Esophagus muscularis mucosa (tissue), 4 donors: ENCODE data around the gene CAMTA1. TPM values are rescaled to one million over a fixed set of nuclear protein-coding genes. Genes with fewer than 3 reads are reported as not detected.

ENCODE experiments used
- DNase-seq: peaks from one replicate; pipeline ENCODE4 v3.0.0-alpha.2; 2017; ENCODE audit errors: extremely low spot score
- H3K27ac ChIP-seq, 4 donors: fragments of 200-600 bp; sonication (generic); replicated peaks in 1 of 4; 1 replicate in 3 of 4; 2 replicates in 1 of 4; pipeline ENCODE4 v1.5.1; 2016 to 2019; ENCODE audit warnings: mild to moderate bottlenecking in 1 of 4
- H3K27me3 ChIP-seq, 4 donors: fragments of 200-600 bp; sonication (generic); one replicate each; pipeline versions ENCODE4 v1.5.1 to v1.6.0; 2016 to 2019
- H3K36me3 ChIP-seq, 4 donors: fragments of 200-600 bp; sonication (generic); one replicate each; pipeline ENCODE4 v1.5.1; 2016 to 2019
- H3K4me1 ChIP-seq, 4 donors: fragments of 200-600 bp; sonication (generic); one replicate each; pipeline ENCODE4 v1.5.1; 2016 to 2019
- H3K4me3 ChIP-seq, 4 donors: fragments of 200-600 bp; sonication (generic); 1 replicate in 2 of 4; 2 replicates in 2 of 4; pipeline ENCODE4 v1.5.1; 2016 to 2019; ENCODE audit warnings: mild to moderate bottlenecking in 4 of 4, moderate library complexity in 1 of 4
- H3K9me3 ChIP-seq, 4 donors: fragments of 200-600 bp; sonication (generic); 1 replicate in 3 of 4; 2 replicates in 1 of 4; pipeline ENCODE4 v1.5.1; 2016 to 2019
- EP300 ChIP-seq: sonication (generic); formaldehyde crosslinking; IDR thresholded peaks from one replicate; pipeline ENCODE4 v1.6.1; 2017; ENCODE audit warnings: antibody characterized with exemption
- POLR2A ChIP-seq: fragments of 450-650 bp; IDR thresholded peaks from one replicate; pipeline ENCODE4 v1.6.1; 2017; ENCODE audit warnings: antibody characterized with exemption, moderate library complexity, mild to moderate bottlenecking, low read depth
- POLR2AphosphoS5 ChIP-seq, 2 donors: sonication (generic); formaldehyde crosslinking; IDR thresholded peaks; one replicate each; pipeline ENCODE4 v1.6.1; 2017; ENCODE audit warnings: antibody characterized with exemption in 2 of 2
- WGBS: methylation state at CpG from one replicate; pipeline ENCODE4 v1.1.5; 2018; 5-methylcytosine and 5-hydroxymethylcytosine counted together
- intact Hi-C: fragments of 100-400 bp; cut with DNase I; formaldehyde crosslinking; loops from one replicate; pipeline ENCODE4 v1.15.1; 2023
- total RNA-seq, 4 donors: library from RNA; depleted of rRNA; stranded (reverse); fragments of >200 nt; gene quantifications; one replicate each; pipeline versions ENCODE4 v1.1.0 to v1.2.1, GENCODE V29; 2016
- TF ChIP-seq, protein P1 (sequence below), 3 experiments: fragments of 200-600 bp in 2 of 3; fragments of 450-650 bp in 1 of 3; sonication (generic) in 2 of 3; IDR thresholded peaks; one replicate each; pipeline ENCODE4 v1.5.1; 2017 to 2019; ENCODE audit warnings: antibody characterized with exemption in 3 of 3, mild to moderate bottlenecking in 2 of 3, moderate library complexity in 1 of 3

CAMTA1 gene
- total RNA-seq, 4 donors from 2014 or later, result 109 to 226 (median 139) TPM

DNA sequence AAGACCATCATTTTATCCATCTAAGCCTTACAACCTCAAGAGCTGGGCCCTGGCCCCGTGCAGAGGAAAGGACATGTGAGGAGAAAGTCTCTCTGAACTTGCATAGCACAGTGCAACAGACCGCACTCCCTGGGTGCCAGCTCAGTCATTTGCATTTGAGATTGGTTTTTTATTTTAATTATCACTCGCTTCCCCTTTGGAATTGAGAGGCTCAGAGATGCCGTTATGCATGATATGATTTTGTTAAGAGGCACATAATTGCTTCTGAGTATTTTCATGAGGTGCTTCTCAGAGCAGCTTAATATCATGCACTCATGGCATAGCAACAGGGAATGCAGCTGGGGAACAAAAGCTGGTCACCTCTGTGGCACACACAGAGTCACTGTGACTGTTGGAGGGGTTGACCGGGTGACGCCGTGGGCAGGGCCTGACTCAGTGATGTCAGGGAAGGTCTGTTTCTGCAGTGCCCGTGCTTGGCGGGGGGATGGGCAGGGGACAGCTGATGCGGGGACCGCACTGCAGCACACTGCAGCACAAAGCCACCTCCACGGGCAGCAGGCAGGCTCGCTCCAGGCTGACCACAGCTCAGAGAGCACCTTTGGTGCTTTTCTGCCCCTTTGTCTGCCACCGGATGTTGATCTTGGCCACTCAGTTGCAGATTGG is 942.7 kb downstream of the CAMTA1 start:
- intact Hi-C loops, result no loop called here
- no peak overlapping the region for H3K27ac ChIP-seq
- no peaks in the 10 kb centered on the region for H3K36me3 ChIP-seq
- no peaks in the 10 kb centered on the region for H3K27me3 ChIP-seq
- peaks cover 0 to 7% (median 3%) of the 10 kb centered on the region in 4 donors for H3K4me1 ChIP-seq
- 82% methylated on average over 13 of the region's 14 CpGs for WGBS
- H3K4me3 ChIP-seq, result no peak overlapping the region
- no peak for DNase-seq
- TF ChIP-seq EP300, result no peak
- TF ChIP-seq POLR2AphosphoS5 (IDR thresholded peaks at IDR 0.05), result no peak
- TF ChIP-seq, protein P1, sequence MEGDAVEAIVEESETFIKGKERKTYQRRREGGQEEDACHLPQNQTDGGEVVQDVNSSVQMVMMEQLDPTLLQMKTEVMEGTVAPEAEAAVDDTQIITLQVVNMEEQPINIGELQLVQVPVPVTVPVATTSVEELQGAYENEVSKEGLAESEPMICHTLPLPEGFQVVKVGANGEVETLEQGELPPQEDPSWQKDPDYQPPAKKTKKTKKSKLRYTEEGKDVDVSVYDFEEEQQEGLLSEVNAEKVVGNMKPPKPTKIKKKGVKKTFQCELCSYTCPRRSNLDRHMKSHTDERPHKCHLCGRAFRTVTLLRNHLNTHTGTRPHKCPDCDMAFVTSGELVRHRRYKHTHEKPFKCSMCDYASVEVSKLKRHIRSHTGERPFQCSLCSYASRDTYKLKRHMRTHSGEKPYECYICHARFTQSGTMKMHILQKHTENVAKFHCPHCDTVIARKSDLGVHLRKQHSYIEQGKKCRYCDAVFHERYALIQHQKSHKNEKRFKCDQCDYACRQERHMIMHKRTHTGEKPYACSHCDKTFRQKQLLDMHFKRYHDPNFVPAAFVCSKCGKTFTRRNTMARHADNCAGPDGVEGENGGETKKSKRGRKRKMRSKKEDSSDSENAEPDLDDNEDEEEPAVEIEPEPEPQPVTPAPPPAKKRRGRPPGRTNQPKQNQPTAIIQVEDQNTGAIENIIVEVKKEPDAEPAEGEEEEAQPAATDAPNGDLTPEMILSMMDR (IDR thresholded peaks at IDR 0.05), result no peak
- TF ChIP-seq POLR2A, result no peak
- H3K9me3 ChIP-seq, result no peaks in the 10 kb centered on the region

DNA sequence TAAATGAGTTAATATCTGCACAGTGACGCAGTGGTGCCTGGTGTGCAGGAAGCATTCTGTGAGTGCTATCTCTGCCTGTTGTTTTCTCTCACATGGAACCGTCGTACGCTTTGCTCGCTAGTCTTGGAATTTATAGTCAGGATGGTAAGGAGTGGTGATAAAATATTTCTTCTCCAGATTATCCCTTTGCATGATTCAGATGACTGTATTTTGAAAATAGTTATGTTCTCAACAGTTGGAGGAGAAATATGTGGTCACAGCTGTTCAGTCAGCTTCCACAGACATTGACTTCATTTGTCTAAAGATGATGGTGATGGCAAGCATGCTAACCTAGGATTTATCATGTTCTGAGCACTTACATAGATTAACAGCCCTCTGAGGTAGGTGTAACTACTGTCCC is 944.5 kb downstream of the CAMTA1 start:
- Histone ChIP-seq H3K27ac (no peak overlapping the region), H3K27me3 (no peaks in the 10 kb centered on the region), H3K36me3 (no peaks in the 10 kb centered on the region), H3K9me3 (no peaks in the 10 kb centered on the region), H3K4me1 (peaks cover 0 to 7% (median 3%) of the 10 kb centered on the region in 4 donors), H3K4me3 (no peak overlapping the region)
- intact Hi-C loops, result no loop called here
- DNase-seq, result no peak
- TF ChIP-seq POLR2A, result no peak
- 97% methylated on average over 5 of the region's 5 CpGs for WGBS

DNA sequence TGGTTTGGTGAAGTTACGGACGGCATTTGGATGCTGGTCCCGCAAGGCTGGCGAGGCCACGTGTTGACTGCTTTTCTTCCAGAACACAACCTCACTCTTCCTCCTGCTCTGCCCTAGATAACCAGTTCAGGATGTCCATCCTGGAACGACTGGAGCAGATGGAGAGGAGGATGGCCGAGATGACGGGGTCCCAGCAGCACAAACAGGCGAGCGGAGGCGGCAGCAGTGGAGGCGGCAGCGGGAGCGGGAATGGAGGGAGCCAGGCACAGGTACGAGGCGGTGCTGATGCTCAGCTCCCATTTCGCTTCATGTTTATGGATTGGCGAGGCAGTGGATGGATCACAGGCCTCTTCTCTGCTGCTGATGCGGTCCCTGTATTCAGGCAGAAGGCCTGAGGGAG is 947.1 kb downstream of the CAMTA1 start:
- no peaks in the 10 kb centered on the region for H3K27me3 ChIP-seq
- TF ChIP-seq EP300, result no peak
- TF ChIP-seq POLR2AphosphoS5 (IDR thresholded peaks at IDR 0.05), result no peak
- TF ChIP-seq POLR2A, result no peak
- TF ChIP-seq, protein P1 (IDR thresholded peaks at IDR 0.05), result no peak
- intact Hi-C loops, result no loop called here
- 90% methylated on average over 19 of the region's 19 CpGs for WGBS
- DNase-seq, result no peak
- H3K9me3 ChIP-seq, result no peaks in the 10 kb centered on the region
- no peak overlapping the region for H3K27ac ChIP-seq
- H3K36me3 ChIP-seq, result peaks cover 3 to 13% (median 9%) of the 10 kb centered on the region in 4 donors
- no peaks in the 10 kb centered on the region for H3K4me1 ChIP-seq
- H3K4me3 ChIP-seq, result no peak overlapping the region

DNA sequence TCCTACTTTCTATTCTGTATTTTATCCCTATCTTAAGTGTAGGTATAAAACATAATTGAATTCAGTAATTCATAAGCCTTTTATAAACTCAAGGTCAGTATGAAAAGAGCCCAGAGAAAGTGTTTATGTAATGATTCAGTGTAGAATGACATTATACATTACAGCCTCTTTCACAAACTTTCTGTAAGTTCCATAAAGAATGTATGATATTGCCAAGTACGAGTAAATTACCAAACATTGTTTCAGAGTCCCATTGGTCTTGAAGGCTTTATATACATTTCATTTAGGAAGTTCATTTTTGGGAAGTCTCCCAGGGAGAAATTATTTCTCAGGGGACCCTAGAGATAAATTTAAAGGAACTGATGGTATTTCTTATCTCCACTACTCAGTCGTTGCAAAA is 948.0 kb downstream of the CAMTA1 start:
- Histone ChIP-seq H3K4me3 (no peak overlapping the region), H3K9me3 (no peaks in the 10 kb centered on the region), H3K4me1 (no peaks in the 10 kb centered on the region), H3K27ac (no peak overlapping the region), H3K36me3 (peaks cover 5 to 22% (median 17%) of the 10 kb centered on the region in 4 donors), H3K27me3 (no peaks in the 10 kb centered on the region)
- intact Hi-C loops, result no loop called here
- WGBS, result 56% methylated on average over 2 of the region's 2 CpGs
- no peak for DNase-seq
- TF ChIP-seq, protein P1 (IDR thresholded peaks at IDR 0.05), result no peak
- no peak for TF ChIP-seq POLR2A
- TF ChIP-seq EP300, result no peak
- TF ChIP-seq POLR2AphosphoS5 (IDR thresholded peaks at IDR 0.05), result no peak

DNA sequence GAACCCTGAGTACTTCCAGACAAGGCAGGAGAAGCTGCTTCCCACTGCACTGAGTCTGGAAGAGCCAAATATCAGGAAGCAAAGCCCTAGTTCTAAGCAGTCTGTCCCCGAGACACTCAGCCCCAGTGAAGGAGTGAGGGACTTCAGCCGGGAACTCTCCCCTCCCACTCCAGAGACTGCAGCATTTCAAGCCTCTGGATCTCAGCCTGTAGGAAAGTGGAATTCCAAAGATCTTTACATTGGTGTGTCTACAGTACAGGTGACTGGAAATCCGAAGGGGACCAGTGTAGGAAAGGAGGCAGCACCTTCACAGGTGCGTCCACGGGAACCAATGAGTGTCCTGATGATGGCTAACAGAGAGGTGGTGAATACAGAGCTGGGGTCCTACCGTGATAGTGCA is 952.8 kb downstream of the CAMTA1 start:
- H3K4me3 ChIP-seq, result no peak overlapping the region
- H3K36me3 ChIP-seq, result peaks cover 5 to 36% (median 21%) of the 10 kb centered on the region in 4 donors
- no peaks in the 10 kb centered on the region for H3K27me3 ChIP-seq
- TF ChIP-seq POLR2AphosphoS5 (IDR thresholded peaks at IDR 0.05) (no peak), POLR2A (no peak), EP300 (no peak)
- TF ChIP-seq, protein P1 (IDR thresholded peaks at IDR 0.05), result no peak
- intact Hi-C loops, result no loop called here
- H3K9me3 ChIP-seq, result no peaks in the 10 kb centered on the region
- H3K4me1 ChIP-seq, result no peaks in the 10 kb centered on the region
- WGBS, result 89% methylated on average over 6 of the region's 6 CpGs
- no peak for DNase-seq
- no peak overlapping the region for H3K27ac ChIP-seq
